Large intestine (tissue), 3 donors: Measurements from ENCODE around the gene CMKLR1. TPM values are rescaled to one million over a fixed set of nuclear protein-coding genes. Genes with fewer than 3 reads are reported as not detected.

Experiments
- DNase-seq, 2 donors: peaks; one replicate each; pipeline versions ENCODE4 v3.0.0 to v3.0.0-alpha.2; 2013
- H3K27ac ChIP-seq: one replicate; pipeline ENCODE4 v1.5.1; 2013; ENCODE audit warnings: low read length
- H3K27me3 ChIP-seq: 2 replicates; pipeline ENCODE4 v1.6.1; 2013; ENCODE audit warnings: low read length; ENCODE audit not compliant: control insufficient read depth, insufficient read depth
- H3K36me3 ChIP-seq: 2 replicates; pipeline ENCODE4 v1.6.1; 2013; ENCODE audit warnings: low read length; ENCODE audit not compliant: control insufficient read depth, insufficient read depth
- H3K4me1 ChIP-seq: one replicate; pipeline ENCODE4 v1.6.1; 2013; ENCODE audit warnings: low read length; ENCODE audit not compliant: control insufficient read depth, insufficient read depth
- H3K4me3 ChIP-seq: one replicate; pipeline ENCODE4 v1.5.1; 2013; ENCODE audit warnings: low read length
- H3K9me3 ChIP-seq: one replicate; pipeline ENCODE4 v1.6.1; 2013; ENCODE audit warnings: mild to moderate bottlenecking, low read depth, low read length, moderate library complexity; ENCODE audit not compliant: control insufficient read depth
- WGBS: methylation state at CpG from one replicate; pipeline ENCODE4 v1.1.5; 2013; ENCODE audit warnings: low lambda C conversion rate; ENCODE audit not compliant: insufficient coverage; 5-methylcytosine and 5-hydroxymethylcytosine counted together
- polyA plus RNA-seq: library from polyadenylated mRNA; unstranded; fragments of 120-200 nt; gene quantifications from one replicate; pipeline ENCODE4 v1.2.1, GENCODE V29; 2013

Gene CMKLR1
- polyA plus RNA-seq, 1 donor = 3.4 TPM

- no peaks in the 10 kb centered on the region for H3K9me3 ChIP-seq
- H3K36me3 ChIP-seq = no peaks in the 10 kb centered on the region
- no peaks in the 10 kb centered on the region for H3K4me1 ChIP-seq
- no CpG with 5 or more reads among the region's 3 CpGs for WGBS
- no peaks in the 10 kb centered on the region for H3K27me3 ChIP-seq
- DNase-seq = no peak
- no peak overlapping the region for H3K4me3 ChIP-seq
- H3K27ac ChIP-seq = no peak overlapping the region
These were observed 11.4 kb upstream of the CMKLR1 start for GRCh38 chr12:108350511-108350910.

- Histone ChIP-seq H3K4me1 (no peaks in the 10 kb centered on the region), H3K36me3 (no peaks in the 10 kb centered on the region), H3K9me3 (no peaks in the 10 kb centered on the region), H3K27ac (no peak overlapping the region), H3K4me3 (no peak overlapping the region), H3K27me3 (no peaks in the 10 kb centered on the region)
- DNase-seq = no peak
- WGBS = 47% methylated on average over 3 of the region's 8 CpGs
These were observed 10.2 kb upstream of the CMKLR1 start for GRCh38 chr12:108349278-108349688.

- WGBS = 100% methylated on average over 1 of the region's 9 CpGs
- Histone ChIP-seq H3K4me1 (no peaks in the 10 kb centered on the region), H3K27me3 (no peaks in the 10 kb centered on the region), H3K4me3 (no peak overlapping the region), H3K27ac (no peak overlapping the region), H3K36me3 (no peaks in the 10 kb centered on the region), H3K9me3 (no peaks in the 10 kb centered on the region)
- no peak for DNase-seq
These were observed 9.7 kb upstream of the CMKLR1 start for GRCh38 chr12:108348842-108349241.

GRCh38 chr12:108346727-108347710, 7.9 kb upstream of the CMKLR1 start:
- no peak overlapping the region for H3K4me3 ChIP-seq
- DNase-seq = no peak
- 82% methylated on average over 2 of the region's 6 CpGs for WGBS
- H3K9me3 ChIP-seq = no peaks in the 10 kb centered on the region
- no peak overlapping the region for H3K27ac ChIP-seq
- H3K36me3 ChIP-seq = no peaks in the 10 kb centered on the region
- H3K27me3 ChIP-seq = no peaks in the 10 kb centered on the region
- no peaks in the 10 kb centered on the region for H3K4me1 ChIP-seq

- Histone ChIP-seq H3K27ac (no peak overlapping the region), H3K36me3 (no peaks in the 10 kb centered on the region), H3K9me3 (no peaks in the 10 kb centered on the region), H3K4me3 (no peak overlapping the region), H3K27me3 (no peaks in the 10 kb centered on the region), H3K4me1 (no peaks in the 10 kb centered on the region)
- no CpG with 5 or more reads among the region's 8 CpGs for WGBS
- no peak for DNase-seq
These were observed 6.9 kb upstream of the CMKLR1 start for GRCh38 chr12:108345716-108346633.

GRCh38 chr12:108342985-108343384, 3.9 kb upstream of the CMKLR1 start:
- H3K36me3 ChIP-seq = no peaks in the 10 kb centered on the region
- no peaks in the 10 kb centered on the region for H3K4me1 ChIP-seq
- no peak overlapping the region for H3K4me3 ChIP-seq
- H3K9me3 ChIP-seq = no peaks in the 10 kb centered on the region
- no peak for DNase-seq
- WGBS = 69% methylated on average over 2 of the region's 5 CpGs
- peaks cover 20% of the 10 kb centered on the region for H3K27me3 ChIP-seq
- no peak overlapping the region for H3K27ac ChIP-seq

GRCh38 chr12:108341854-108342847, 3.0 kb upstream of the CMKLR1 start:
- H3K36me3 ChIP-seq = no peaks in the 10 kb centered on the region
- no peak for DNase-seq
- H3K27ac ChIP-seq = no peak overlapping the region
- H3K9me3 ChIP-seq = no peaks in the 10 kb centered on the region
- no peak overlapping the region for H3K4me3 ChIP-seq
- peaks cover 26% of the 10 kb centered on the region for H3K27me3 ChIP-seq
- WGBS = 83% methylated on average over 2 of the region's 8 CpGs
- no peaks in the 10 kb centered on the region for H3K4me1 ChIP-seq

- no peak overlapping the region for H3K4me3 ChIP-seq
- no peaks in the 10 kb centered on the region for H3K9me3 ChIP-seq
- WGBS = no CpG with 5 or more reads among the region's 3 CpGs
- H3K36me3 ChIP-seq = no peaks in the 10 kb centered on the region
- peaks cover 26% of the 10 kb centered on the region for H3K27me3 ChIP-seq
- no peak for DNase-seq
- no peak overlapping the region for H3K27ac ChIP-seq
- no peaks in the 10 kb centered on the region for H3K4me1 ChIP-seq
These were observed 2.2 kb upstream of the CMKLR1 start for GRCh38 chr12:108341356-108341755.

GRCh38 chr12:108340037-108340436, 926 bp upstream of the CMKLR1 start:
- no peak overlapping the region for H3K4me3 ChIP-seq
- no peak for DNase-seq
- H3K36me3 ChIP-seq = no peaks in the 10 kb centered on the region
- WGBS = no CpG with 5 or more reads among the region's 10 CpGs
- H3K27ac ChIP-seq = no peak overlapping the region
- peaks cover 26% of the 10 kb centered on the region for H3K27me3 ChIP-seq
- H3K4me1 ChIP-seq = no peaks in the 10 kb centered on the region
- no peaks in the 10 kb centered on the region for H3K9me3 ChIP-seq
